ENCODE results near the gene SHROOM3. TPM values are rescaled to one million over a fixed set of nuclear protein-coding genes. Genes with fewer than 3 reads are reported as not detected.
A peak's percentile ranks its signal among the peaks of the same experiment; 100 is the strongest.

SHROOM3 gene
- total and polyA plus RNA-seq, 2 donors from 2014 or later: 5.5 to 67.3 TPM

GRCh38 chr4:76830612-76830963, 395.6 kb downstream of the SHROOM3 start:
- Histone ChIP-seq H3K27ac (ENCODE audit: low read depth in 2 of 2, low read length in 2 of 2) (peak overlapping the region; percentile 86 to 97), H3K4me1 (ENCODE audit: control insufficient read depth in 2 of 3, insufficient read depth in 2 of 3, low read depth in 1 of 3, low read length in 3 of 3) (peaks cover 10 to 15% (median 13%) of the 10 kb centered on the region in 3 donors), H3K4me3 (ENCODE audit: low read length in 3 of 3) (peak overlapping the region in 2 of 3 donors; percentile 31 to 60), H3K36me3 (ENCODE audit: control insufficient read depth in 2 of 3, insufficient read depth in 3 of 3, low read length in 3 of 3) (no peaks in the 10 kb centered on the region), H3K27me3 (ENCODE audit: control insufficient read depth, insufficient read depth, low read length) (no peaks in the 10 kb centered on the region), H3K9me3 (ENCODE audit: control insufficient read depth in 2 of 3, insufficient read depth in 1 of 3, low read length in 3 of 3) (no peaks in the 10 kb centered on the region), H3K9ac (ENCODE audit: low read length in 3 of 3) (peak overlapping the region in 1 of 3 donors; percentile 61)
- FAIRE-seq (no peak), DNase-seq (no peak)
- intact Hi-C loops (cut with DNase I): no loop called here
- no peak for TF ChIP-seq CTCF (IDR thresholded peaks at IDR 0.05; ENCODE audit: borderline replicate concordance, extremely low read depth, insufficient read depth)

- intact Hi-C loops (cut with DNase I): no loop called here
- peak overlapping the region in 1 of 3 donors; percentile 61 for H3K9ac ChIP-seq (ENCODE audit: low read length in 3 of 3)
- DNase-seq (peak in 4 of 5 donors; percentile 77 to 95 (median 88)), FAIRE-seq (peak; percentile 97)
- no peaks in the 10 kb centered on the region for H3K9me3 ChIP-seq (ENCODE audit: control insufficient read depth in 2 of 3, insufficient read depth in 1 of 3, low read length in 3 of 3)
- peaks cover 10 to 15% (median 13%) of the 10 kb centered on the region in 3 donors for H3K4me1 ChIP-seq (ENCODE audit: control insufficient read depth in 2 of 3, insufficient read depth in 2 of 3, low read depth in 1 of 3, low read length in 3 of 3)
- H3K27ac ChIP-seq (ENCODE audit: low read depth in 2 of 2, low read length in 2 of 2): peak overlapping the region; percentile 86 to 97
- TF ChIP-seq CTCF (IDR thresholded peaks at IDR 0.05; ENCODE audit: borderline replicate concordance, extremely low read depth, insufficient read depth): no peak
- H3K4me3 ChIP-seq (ENCODE audit: low read length in 3 of 3): peak overlapping the region; percentile 26 to 60 (median 31)
- no peaks in the 10 kb centered on the region for H3K36me3 ChIP-seq (ENCODE audit: control insufficient read depth in 2 of 3, insufficient read depth in 3 of 3, low read length in 3 of 3)
- H3K27me3 ChIP-seq (ENCODE audit: control insufficient read depth, insufficient read depth, low read length): no peaks in the 10 kb centered on the region
These were observed 396.1 kb downstream of the SHROOM3 start for GRCh38 chr4:76830964-76831703.

GRCh38 chr4:76831711-76832373, 396.8 kb downstream of the SHROOM3 start:
- DNase-seq (peak in 4 of 5 donors; percentile 70 to 91 (median 83)), FAIRE-seq (no peak)
- H3K4me3 ChIP-seq (ENCODE audit: low read length in 3 of 3): peak overlapping the region in 2 of 3 donors; percentile 31 to 60
- peak overlapping the region in 1 of 3 donors; percentile 55 for H3K9ac ChIP-seq (ENCODE audit: low read length in 3 of 3)
- H3K4me1 ChIP-seq (ENCODE audit: control insufficient read depth in 2 of 3, insufficient read depth in 2 of 3, low read depth in 1 of 3, low read length in 3 of 3): peaks cover 10 to 15% (median 13%) of the 10 kb centered on the region in 3 donors
- no peaks in the 10 kb centered on the region for H3K27me3 ChIP-seq (ENCODE audit: control insufficient read depth, insufficient read depth, low read length)
- no peak for TF ChIP-seq CTCF (IDR thresholded peaks at IDR 0.05; ENCODE audit: borderline replicate concordance, extremely low read depth, insufficient read depth)
- peak overlapping the region; percentile 86 to 97 for H3K27ac ChIP-seq (ENCODE audit: low read depth in 2 of 2, low read length in 2 of 2)
- no peaks in the 10 kb centered on the region for H3K9me3 ChIP-seq (ENCODE audit: control insufficient read depth in 2 of 3, insufficient read depth in 1 of 3, low read length in 3 of 3)
- intact Hi-C loops (cut with DNase I): no loop called here
- H3K36me3 ChIP-seq (ENCODE audit: control insufficient read depth in 2 of 3, insufficient read depth in 3 of 3, low read length in 3 of 3): no peaks in the 10 kb centered on the region

Small RNA genes within 50 kb of the gene (microRNA-seq; reads per million reads assigned to microRNA genes)
- gene MIR4450 (not detected), gene MIR548AH (not detected)

Other genes starting within 250 kb of the SHROOM3 start
- gene SCARB2, start 221.4 kb upstream of the SHROOM3 start, total RNA-seq: 151 TPM
- 75.5 TPM for gene SCARB2, start 221.4 kb upstream of the SHROOM3 start, polyA plus RNA-seq (ENCODE audit: insufficient read depth, low read depth, low replicate concordance)
- gene FAM47E, start 183.5 kb upstream of the SHROOM3 start, total RNA-seq: 10.4 TPM
- 15.0 TPM for gene FAM47E, start 183.5 kb upstream of the SHROOM3 start, polyA plus RNA-seq (ENCODE audit: insufficient read depth, low read depth, low replicate concordance)
- gene STBD1, start 128.5 kb upstream of the SHROOM3 start, total RNA-seq: 4.5 TPM
- gene STBD1, start 128.5 kb upstream of the SHROOM3 start, polyA plus RNA-seq (ENCODE audit: insufficient read depth, low read depth, low replicate concordance): 1.3 TPM
- gene CCDC158, start 14.1 kb upstream of the SHROOM3 start, total RNA-seq: 1.0 TPM
- 0.24 TPM for gene CCDC158, start 14.1 kb upstream of the SHROOM3 start, polyA plus RNA-seq (ENCODE audit: insufficient read depth, low read depth, low replicate concordance)

All from kidney (tissue), 14 donors.